Loucy (cell line): ENCODE results near the gene PSMD14.
"Not testable (repeated sequence)": the region's sequence is repeated elsewhere in the genome, so short reads cannot be mapped to it uniquely, and the experiment has no call there.

Source experiments
- EZH2phosphoT487 ChIP-seq: fragments of 200-600 bp; IDR thresholded peaks from 2 replicates; pipeline ENCODE4 v1.6.1; 2018; ENCODE audit warnings: antibody characterized with exemption, mild to moderate bottlenecking, moderate library complexity, borderline replicate concordance
- TF ChIP-seq, protein P1 (sequence below): fragments of 200-600 bp; sonication (generic); conservative IDR thresholded peaks from 2 replicates; pipeline ENCODE4 v1.5.1; 2014; ENCODE audit warnings: mild to moderate bottlenecking, antibody characterized with exemption, low read length

DNA sequence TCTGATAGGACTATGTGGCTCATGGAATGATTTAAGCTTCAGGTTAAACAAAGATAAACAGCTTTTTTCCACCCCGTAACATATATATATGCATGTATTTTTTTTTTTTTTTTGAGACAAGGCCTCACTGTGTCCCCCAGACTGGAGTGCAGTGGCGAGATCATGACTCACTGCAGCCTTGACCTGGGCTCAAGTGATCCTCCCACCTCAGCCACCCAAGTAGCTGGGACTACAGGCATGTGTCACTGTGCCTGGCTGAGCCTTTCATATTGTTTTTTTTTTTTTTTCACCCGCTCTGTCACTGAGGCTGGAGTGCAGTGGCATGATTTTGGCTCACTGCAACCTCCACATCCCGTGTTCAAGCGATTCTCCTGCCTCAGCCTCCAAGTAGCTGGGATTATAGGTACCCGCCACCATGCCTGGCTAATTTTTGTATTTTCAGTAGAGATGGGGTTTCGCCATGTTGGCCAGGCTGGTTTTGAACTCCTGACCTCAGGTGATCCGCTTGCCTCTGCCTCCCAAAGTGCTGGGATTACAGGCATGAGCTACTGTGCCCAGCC lies 52.0 kb downstream of the PSMD14 start:
- TF ChIP-seq, protein P1, sequence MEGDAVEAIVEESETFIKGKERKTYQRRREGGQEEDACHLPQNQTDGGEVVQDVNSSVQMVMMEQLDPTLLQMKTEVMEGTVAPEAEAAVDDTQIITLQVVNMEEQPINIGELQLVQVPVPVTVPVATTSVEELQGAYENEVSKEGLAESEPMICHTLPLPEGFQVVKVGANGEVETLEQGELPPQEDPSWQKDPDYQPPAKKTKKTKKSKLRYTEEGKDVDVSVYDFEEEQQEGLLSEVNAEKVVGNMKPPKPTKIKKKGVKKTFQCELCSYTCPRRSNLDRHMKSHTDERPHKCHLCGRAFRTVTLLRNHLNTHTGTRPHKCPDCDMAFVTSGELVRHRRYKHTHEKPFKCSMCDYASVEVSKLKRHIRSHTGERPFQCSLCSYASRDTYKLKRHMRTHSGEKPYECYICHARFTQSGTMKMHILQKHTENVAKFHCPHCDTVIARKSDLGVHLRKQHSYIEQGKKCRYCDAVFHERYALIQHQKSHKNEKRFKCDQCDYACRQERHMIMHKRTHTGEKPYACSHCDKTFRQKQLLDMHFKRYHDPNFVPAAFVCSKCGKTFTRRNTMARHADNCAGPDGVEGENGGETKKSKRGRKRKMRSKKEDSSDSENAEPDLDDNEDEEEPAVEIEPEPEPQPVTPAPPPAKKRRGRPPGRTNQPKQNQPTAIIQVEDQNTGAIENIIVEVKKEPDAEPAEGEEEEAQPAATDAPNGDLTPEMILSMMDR, result not testable (repeated sequence)
- TF ChIP-seq EZH2phosphoT487, result not testable (repeated sequence)
